ENCODE results near the gene CSNK1E.

Gene CSNK1E

GRCh38 chr22:38262051-38262795 lies 55.0 kb downstream of the CSNK1E start:
- ATAC-seq (peak; percentile 70), DNase-seq (peak; percentile 55)
- H3K27me3 Mint-ChIP-seq: no peaks in the 10 kb centered on the region

GRCh38 chr22:38260761-38261681 lies 56.2 kb downstream of the CSNK1E start:
- Mint-ChIP-seq H3K27ac (no peak overlapping the region), H3K4me3 (no peak overlapping the region), H3K4me1 (peaks cover 17% of the 10 kb centered on the region), H3K9me3 (no peaks in the 10 kb centered on the region), H3K36me3 (ENCODE audit: low read depth) (peaks cover 1% of the 10 kb centered on the region), H3K27me3 (no peaks in the 10 kb centered on the region)
- ATAC-seq (no peak), DNase-seq (no peak)

More at GRCh38 chr22:38262051-38262795, 55.0 kb downstream of the CSNK1E start:
- Mint-ChIP-seq H3K4me1 (peaks cover 28% of the 10 kb centered on the region), H3K27ac (peak overlapping the region; percentile 63), H3K36me3 (ENCODE audit: low read depth) (peaks cover 1% of the 10 kb centered on the region), H3K9me3 (no peaks in the 10 kb centered on the region), H3K4me3 (no peak overlapping the region)

GRCh38 chr22:38259370-38259769 lies 57.9 kb downstream of the CSNK1E start:
- ATAC-seq (no peak), DNase-seq (no peak)
- no peaks in the 10 kb centered on the region for H3K36me3 Mint-ChIP-seq (ENCODE audit: low read depth)
- no peak overlapping the region for H3K4me3 Mint-ChIP-seq
- H3K4me1 Mint-ChIP-seq: peaks cover 17% of the 10 kb centered on the region
- no peaks in the 10 kb centered on the region for H3K9me3 Mint-ChIP-seq
- no peaks in the 10 kb centered on the region for H3K27me3 Mint-ChIP-seq
- H3K27ac Mint-ChIP-seq: no peak overlapping the region

- Mint-ChIP-seq H3K36me3 (ENCODE audit: low read depth) (no peaks in the 10 kb centered on the region), H3K4me1 (peaks cover 17% of the 10 kb centered on the region), H3K27ac (no peak overlapping the region), H3K9me3 (no peaks in the 10 kb centered on the region), H3K4me3 (no peak overlapping the region), H3K27me3 (no peaks in the 10 kb centered on the region)
- ATAC-seq: no peak
- no peak for DNase-seq
These were observed 58.3 kb downstream of the CSNK1E start for GRCh38 chr22:38258895-38259294.

GRCh38 chr22:38257650-38258250 lies 59.5 kb downstream of the CSNK1E start:
- ATAC-seq (no peak), DNase-seq (no peak)
- H3K27me3 Mint-ChIP-seq: no peaks in the 10 kb centered on the region
- no peak overlapping the region for H3K4me3 Mint-ChIP-seq
- peaks cover 17% of the 10 kb centered on the region for H3K4me1 Mint-ChIP-seq
- H3K9me3 Mint-ChIP-seq: no peaks in the 10 kb centered on the region
- H3K36me3 Mint-ChIP-seq (ENCODE audit: low read depth): no peaks in the 10 kb centered on the region
- no peak overlapping the region for H3K27ac Mint-ChIP-seq

DNA sequence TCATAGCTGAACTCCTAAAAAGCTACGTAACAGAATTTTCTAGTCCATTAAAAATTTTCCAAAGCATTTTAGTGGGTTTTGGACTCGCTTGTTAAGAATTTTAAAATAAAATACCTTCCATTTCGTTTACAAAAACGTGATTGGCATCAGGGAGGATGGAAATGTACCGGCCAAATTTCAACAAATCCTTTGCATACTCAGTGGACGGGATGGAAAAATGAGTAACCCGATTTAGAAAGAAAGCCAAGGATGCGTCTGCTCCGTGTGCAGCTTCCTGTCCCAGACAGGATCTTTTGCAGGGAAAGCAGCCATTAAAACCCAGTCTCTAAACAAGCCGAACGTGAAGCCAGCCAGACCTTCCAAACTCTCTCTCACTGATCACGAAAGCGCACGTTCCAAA lies 60.1 kb downstream of the CSNK1E start:
- H3K4me1 Mint-ChIP-seq: peaks cover 14% of the 10 kb centered on the region
- H3K27ac Mint-ChIP-seq: no peak overlapping the region
- DNase-seq (no peak), ATAC-seq (no peak)
- H3K27me3 Mint-ChIP-seq: no peaks in the 10 kb centered on the region
- no peaks in the 10 kb centered on the region for H3K9me3 Mint-ChIP-seq
- H3K36me3 Mint-ChIP-seq (ENCODE audit: low read depth): no peaks in the 10 kb centered on the region
- no peak overlapping the region for H3K4me3 Mint-ChIP-seq

- Mint-ChIP-seq H3K4me1 (peaks cover 8% of the 10 kb centered on the region), H3K27ac (no peak overlapping the region), H3K36me3 (ENCODE audit: low read depth) (no peaks in the 10 kb centered on the region), H3K27me3 (no peaks in the 10 kb centered on the region), H3K4me3 (no peak overlapping the region), H3K9me3 (no peaks in the 10 kb centered on the region)
- ATAC-seq: no peak
- no peak for DNase-seq
These were observed 61.5 kb downstream of the CSNK1E start for GRCh38 chr22:38255697-38256096.

DNA sequence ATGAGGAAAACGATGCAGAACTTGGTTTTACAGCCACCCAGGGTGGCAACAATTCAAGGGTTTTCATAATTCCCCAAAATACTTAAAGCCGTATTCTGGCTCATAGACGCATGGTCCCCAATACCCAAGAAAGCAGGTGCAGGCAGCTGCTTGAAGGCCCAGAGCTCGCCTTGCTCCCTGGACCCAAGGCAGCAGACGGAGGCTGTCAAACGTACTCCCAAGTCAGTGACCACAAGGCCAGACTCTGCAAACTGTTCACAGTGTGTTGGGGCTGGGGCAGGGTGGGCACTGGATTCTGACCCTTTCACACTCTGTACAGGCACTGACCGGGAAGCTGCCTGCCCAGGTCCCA lies 65.9 kb downstream of the CSNK1E start:
- Mint-ChIP-seq H3K36me3 (ENCODE audit: low read depth) (peaks cover 8% of the 10 kb centered on the region), H3K9me3 (no peaks in the 10 kb centered on the region), H3K27ac (no peak overlapping the region), H3K4me3 (no peak overlapping the region), H3K27me3 (no peaks in the 10 kb centered on the region), H3K4me1 (peaks cover 3% of the 10 kb centered on the region)
- ATAC-seq (no peak), DNase-seq (no peak)

DNA sequence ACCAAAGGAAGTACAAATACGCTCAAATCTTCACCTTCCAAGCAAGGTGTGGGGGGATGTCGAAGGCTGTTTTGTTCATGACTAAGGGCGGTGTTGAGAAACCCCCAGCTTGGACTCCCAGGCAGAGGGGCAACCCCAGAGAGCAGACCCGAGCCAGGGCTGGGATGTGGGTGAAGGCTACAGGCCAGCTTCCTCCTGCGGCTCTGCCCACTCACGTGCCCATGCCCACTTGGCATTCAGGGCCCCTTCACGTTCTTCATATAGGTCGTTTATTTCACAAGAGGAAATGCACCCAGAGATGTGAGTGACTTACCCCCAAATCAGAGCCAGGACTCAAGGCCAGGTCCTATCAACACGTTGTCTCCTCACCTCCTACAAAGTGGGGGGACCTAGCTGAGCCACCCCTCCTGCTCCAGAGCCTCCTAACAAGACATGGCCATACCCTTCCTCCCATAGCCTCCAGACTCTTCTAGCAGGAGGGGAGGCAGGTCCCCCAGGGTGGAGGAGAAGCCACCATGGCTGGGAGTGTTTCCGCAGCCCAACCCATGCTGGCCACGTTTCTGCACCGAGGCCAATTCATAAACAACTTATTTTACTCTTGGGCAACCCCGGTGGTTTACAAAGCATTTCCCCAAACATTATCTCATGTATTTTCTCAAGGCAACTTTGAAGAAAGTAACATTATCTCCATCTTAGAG lies 66.4 kb downstream of the CSNK1E start:
- Mint-ChIP-seq H3K27ac (no peak overlapping the region), H3K9me3 (no peaks in the 10 kb centered on the region), H3K36me3 (ENCODE audit: low read depth) (peaks cover 8% of the 10 kb centered on the region), H3K4me3 (no peak overlapping the region), H3K27me3 (no peaks in the 10 kb centered on the region), H3K4me1 (peaks cover 3% of the 10 kb centered on the region)
- DNase-seq (no peak), ATAC-seq (no peak)

DNA sequence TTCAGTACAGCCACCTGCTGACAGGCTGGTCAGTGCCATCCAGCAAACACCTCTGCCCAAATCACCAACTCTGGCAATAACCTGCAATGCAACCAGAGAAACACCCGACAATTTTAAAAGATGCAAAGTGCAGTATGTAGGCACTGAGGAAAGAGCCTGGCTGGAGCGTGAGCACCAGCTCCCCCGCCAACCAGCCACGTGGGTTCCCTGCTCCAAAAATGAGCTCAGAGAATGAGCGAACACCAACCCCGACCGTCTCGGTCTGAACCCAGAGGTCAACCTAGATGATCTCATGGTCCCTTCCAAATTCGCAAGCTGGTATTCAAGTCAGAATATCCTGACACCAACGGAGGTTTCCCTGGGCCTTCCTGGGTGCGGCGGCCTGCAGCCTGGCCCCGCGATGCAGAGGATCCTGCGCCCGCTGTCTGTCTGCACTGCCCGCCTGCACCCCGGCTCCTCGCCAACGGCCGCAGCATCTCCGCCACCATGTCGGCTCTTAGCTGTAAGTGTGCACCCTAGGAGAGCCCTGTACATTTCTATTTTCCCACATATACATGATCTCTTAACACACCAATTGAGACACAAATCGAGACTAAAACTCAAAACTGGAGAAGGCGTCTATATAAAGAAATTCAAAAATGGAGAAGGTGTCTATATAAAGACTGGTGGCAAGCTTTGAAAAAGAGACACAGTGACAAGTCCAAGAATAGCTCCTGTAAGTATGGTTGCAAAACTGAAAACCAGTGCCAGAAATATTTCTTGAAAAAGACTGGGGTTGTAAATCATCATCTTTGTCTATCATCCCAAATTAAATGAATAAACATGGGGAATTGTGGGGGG lies 67.2 kb downstream of the CSNK1E start:
- H3K4me3 Mint-ChIP-seq: no peak overlapping the region
- no peak for ATAC-seq
- H3K4me1 Mint-ChIP-seq: no peaks in the 10 kb centered on the region
- H3K9me3 Mint-ChIP-seq: no peaks in the 10 kb centered on the region
- H3K27me3 Mint-ChIP-seq: no peaks in the 10 kb centered on the region
- no peak overlapping the region for H3K27ac Mint-ChIP-seq
- peaks cover 8% of the 10 kb centered on the region for H3K36me3 Mint-ChIP-seq (ENCODE audit: low read depth)
- no peak for DNase-seq

GRCh38 chr22:38249301-38249700 lies 67.9 kb downstream of the CSNK1E start:
- Mint-ChIP-seq H3K27me3 (no peaks in the 10 kb centered on the region), H3K36me3 (ENCODE audit: low read depth) (peaks cover 8% of the 10 kb centered on the region), H3K27ac (no peak overlapping the region), H3K4me3 (no peak overlapping the region), H3K9me3 (no peaks in the 10 kb centered on the region), H3K4me1 (no peaks in the 10 kb centered on the region)
- ATAC-seq: no peak
- DNase-seq: no peak

DNA sequence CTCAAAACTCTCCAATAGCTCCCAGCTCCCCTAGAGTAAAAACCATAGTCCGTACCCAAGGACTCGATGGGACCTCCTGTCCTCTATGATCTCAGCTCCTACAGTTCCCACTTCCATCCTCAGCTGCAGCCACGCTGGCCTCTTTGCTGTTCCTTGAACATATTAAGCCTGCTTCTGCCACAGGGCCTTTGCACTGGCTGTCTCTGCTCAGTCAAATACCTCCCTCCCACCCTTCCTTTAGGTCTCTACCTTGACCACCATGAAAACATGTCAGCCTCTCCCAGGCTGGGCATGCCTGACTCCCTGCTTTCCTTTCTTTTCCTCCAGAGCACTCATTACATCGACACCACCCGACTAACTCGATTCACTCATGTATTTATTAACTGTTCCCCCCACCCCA lies 69.0 kb downstream of the CSNK1E start:
- Mint-ChIP-seq H3K9me3 (no peaks in the 10 kb centered on the region), H3K27ac (no peak overlapping the region), H3K36me3 (ENCODE audit: low read depth) (peaks cover 8% of the 10 kb centered on the region), H3K27me3 (no peaks in the 10 kb centered on the region), H3K4me1 (no peaks in the 10 kb centered on the region), H3K4me3 (no peak overlapping the region)
- DNase-seq (no peak), ATAC-seq (no peak)

DNA sequence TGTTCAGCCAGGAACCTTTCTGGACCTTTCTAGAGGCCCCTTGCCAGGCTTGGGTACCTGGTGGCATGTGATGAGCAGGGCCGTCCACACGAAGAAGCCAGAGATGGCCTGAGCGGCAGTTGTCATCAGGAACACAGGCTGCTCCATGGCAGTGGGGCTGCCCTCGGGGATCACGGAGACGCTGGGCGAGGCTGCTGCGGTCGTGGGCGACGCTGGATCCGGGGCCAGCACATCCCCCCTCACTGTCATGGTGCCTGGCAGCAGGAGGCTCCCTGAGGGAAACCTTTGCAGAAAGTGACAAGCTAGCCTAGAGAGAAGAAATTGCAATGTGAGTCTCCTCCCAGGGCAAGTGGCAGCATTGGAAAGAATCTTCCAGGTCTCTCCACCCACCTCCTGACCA lies 69.5 kb downstream of the CSNK1E start:
- no peak for ATAC-seq
- Mint-ChIP-seq H3K27ac (no peak overlapping the region), H3K27me3 (no peaks in the 10 kb centered on the region), H3K9me3 (no peaks in the 10 kb centered on the region), H3K36me3 (ENCODE audit: low read depth) (peaks cover 8% of the 10 kb centered on the region), H3K4me3 (no peak overlapping the region), H3K4me1 (no peaks in the 10 kb centered on the region)
- DNase-seq: no peak

DNA sequence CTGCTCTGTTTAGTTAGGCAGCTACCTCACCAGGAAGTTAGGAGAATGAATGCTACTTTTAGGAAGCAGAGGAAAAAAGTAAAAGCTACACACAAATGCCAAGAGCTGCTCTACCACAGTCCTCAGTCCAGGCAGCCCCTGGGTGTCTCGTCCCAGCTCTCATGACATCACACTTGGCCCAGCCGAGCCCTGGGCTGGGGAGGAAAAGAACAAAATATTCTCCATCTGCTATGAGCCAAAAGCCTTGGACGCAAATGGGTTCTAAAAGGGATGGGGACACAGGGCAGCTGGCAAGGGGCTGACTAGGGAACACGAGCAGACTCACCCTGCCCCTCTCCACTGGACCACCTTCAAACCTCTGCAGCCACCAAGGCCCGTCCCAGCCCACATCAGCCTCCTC lies 70.5 kb downstream of the CSNK1E start:
- Mint-ChIP-seq H3K4me1 (no peaks in the 10 kb centered on the region), H3K36me3 (ENCODE audit: low read depth) (peaks cover 8% of the 10 kb centered on the region), H3K9me3 (no peaks in the 10 kb centered on the region), H3K4me3 (no peak overlapping the region), H3K27me3 (no peaks in the 10 kb centered on the region), H3K27ac (no peak overlapping the region)
- no peak for ATAC-seq
- DNase-seq: no peak

Data from activated naive CD8-positive, alpha-beta T cell treated with anti-CD3 and anti-CD28 coated beads, Interleukin-2, amount 50 U/mL, for 24 hours (primary cell).